IPS DF 4.7 (cell line): ENCODE results near the gene CNN2.

Experiments
- DNase-seq: peaks from one replicate; pipeline ENCODE4 v3.0.0-alpha.2; 2013; ENCODE audit warnings: low spot score; ENCODE audit errors: extremely low read depth

The CNN2 gene

GRCh38 chr19:1064661-1065605, 38.5 kb downstream of the CNN2 start:
- no peak for DNase-seq

GRCh38 chr19:1065606-1066109, 39.2 kb downstream of the CNN2 start:
- DNase-seq: no peak

- no peak for DNase-seq
Observed at GRCh38 chr19:1066251-1066747, 39.9 kb downstream of the CNN2 start.

- no peak for DNase-seq
Observed at GRCh38 chr19:1066748-1067340, 40.4 kb downstream of the CNN2 start, which contains the start of gene ARHGAP45. Gene ARHGAP45, plus strand, starts transcription at chr19:1067167. Its CDS starts 239 bp downstream, at chr19:1067406.

- DNase-seq: no peak
Observed at GRCh38 chr19:1067341-1067957, 41.0 kb downstream of the CNN2 start.

GRCh38 chr19:1068009-1069001, 41.9 kb downstream of the CNN2 start:
- no peak for DNase-seq

- DNase-seq: no peak
Observed at GRCh38 chr19:1069009-1069779, 42.8 kb downstream of the CNN2 start.

GRCh38 chr19:1070576-1070930, 44.1 kb downstream of the CNN2 start:
- DNase-seq: no peak

GRCh38 chr19:1070931-1071791, 44.8 kb downstream of the CNN2 start:
- no peak for DNase-seq

GRCh38 chr19:1072371-1073015, 46.1 kb downstream of the CNN2 start:
- DNase-seq: no peak

GRCh38 chr19:1073063-1073955, 46.9 kb downstream of the CNN2 start:
- no peak for DNase-seq

- no peak for DNase-seq
Observed at GRCh38 chr19:1073956-1074517, 47.6 kb downstream of the CNN2 start.

- no peak for DNase-seq
Observed at GRCh38 chr19:1074544-1075283, 48.3 kb downstream of the CNN2 start.

GRCh38 chr19:1076046-1076386, 49.6 kb downstream of the CNN2 start:
- no peak for DNase-seq

GRCh38 chr19:1076951-1077350, 50.5 kb downstream of the CNN2 start:
- no peak for DNase-seq

GRCh38 chr19:1079566-1080111, 53.2 kb downstream of the CNN2 start:
- DNase-seq: no peak
